A673 (cell line): ENCODE data around the gene CYP2A6.

Source experiments
- CTCF ChIP-seq: fragments of 300-800, 200-600 bp; sonication (generic); conservative IDR thresholded peaks from 2 replicates; pipeline ENCODE4 v1.5.1; 2017; ENCODE audit warnings: low read depth, mild to moderate bottlenecking, antibody characterized with exemption, low read length, moderate library complexity, mixed read lengths
- EZH2 ChIP-seq: fragments of 200-600 bp; sonication (generic); IDR thresholded peaks from 2 replicates; pipeline ENCODE4 v1.6.1; 2017; ENCODE audit warnings: borderline replicate concordance, low read depth, mild to moderate bottlenecking, mixed read lengths, antibody characterized with exemption, low read length; ENCODE audit not compliant: poor library complexity, severe bottlenecking

GRCh38 chr19:40836754-40837429, 13.4 kb downstream of the CYP2A6 start:
- TF ChIP-seq CTCF (no peak), EZH2 (no peak)
